ENCODE data around the gene GPC6.

Gene GPC6

GRCh38 chr13:93620181-93620765 lies 393.7 kb downstream of the GPC6 start:
- peak; percentile 53 for DNase-seq (ENCODE audit: extremely low read depth, low read depth)
- TF ChIP-seq CTCF (IDR thresholded peaks at IDR 0.05; ENCODE audit: low read depth, low read length, missing control alignments): no peak
- H3K4me3 ChIP-seq (replicated peaks; ENCODE audit: low read depth, low read length): no peak overlapping the region

GRCh38 chr13:93621051-93621450 lies 394.4 kb downstream of the GPC6 start:
- H3K4me3 ChIP-seq (replicated peaks; ENCODE audit: low read depth, low read length): no peak overlapping the region
- no peak for DNase-seq (ENCODE audit: extremely low read depth, low read depth)
- no peak for TF ChIP-seq CTCF (IDR thresholded peaks at IDR 0.05; ENCODE audit: low read depth, low read length, missing control alignments)

GRCh38 chr13:93621966-93622365 lies 395.4 kb downstream of the GPC6 start:
- no peak overlapping the region for H3K4me3 ChIP-seq (replicated peaks; ENCODE audit: low read depth, low read length)
- no peak for TF ChIP-seq CTCF (IDR thresholded peaks at IDR 0.05; ENCODE audit: low read depth, low read length, missing control alignments)
- no peak for DNase-seq (ENCODE audit: extremely low read depth, low read depth)

- H3K4me3 ChIP-seq (replicated peaks; ENCODE audit: low read depth, low read length): no peak overlapping the region
- no peak for TF ChIP-seq CTCF (IDR thresholded peaks at IDR 0.05; ENCODE audit: low read depth, low read length, missing control alignments)
- peak; percentile 41 for DNase-seq (ENCODE audit: extremely low read depth, low read depth)
Measured at GRCh38 chr13:93624311-93624777, 397.7 kb downstream of the GPC6 start.

- H3K4me3 ChIP-seq (replicated peaks; ENCODE audit: low read depth, low read length): no peak overlapping the region
- no peak for DNase-seq (ENCODE audit: extremely low read depth, low read depth)
- no peak for TF ChIP-seq CTCF (IDR thresholded peaks at IDR 0.05; ENCODE audit: low read depth, low read length, missing control alignments)
Measured at GRCh38 chr13:93625536-93625935, 398.9 kb downstream of the GPC6 start.

- TF ChIP-seq CTCF (IDR thresholded peaks at IDR 0.05; ENCODE audit: low read depth, low read length, missing control alignments): no peak
- H3K4me3 ChIP-seq (replicated peaks; ENCODE audit: low read depth, low read length): no peak overlapping the region
- no peak for DNase-seq (ENCODE audit: extremely low read depth, low read depth)
Measured at GRCh38 chr13:93628136-93628797, 401.7 kb downstream of the GPC6 start.
